ENCODE data around the gene VSTM4. TPM values are rescaled to one million over a fixed set of nuclear protein-coding genes. Genes with fewer than 3 reads are reported as not detected.

Gene VSTM4
- total and polyA plus RNA-seq, 2 of the 4 experiments (the other 2 are of a cell fraction), result 2.4 to 2.9 TPM

DNA sequence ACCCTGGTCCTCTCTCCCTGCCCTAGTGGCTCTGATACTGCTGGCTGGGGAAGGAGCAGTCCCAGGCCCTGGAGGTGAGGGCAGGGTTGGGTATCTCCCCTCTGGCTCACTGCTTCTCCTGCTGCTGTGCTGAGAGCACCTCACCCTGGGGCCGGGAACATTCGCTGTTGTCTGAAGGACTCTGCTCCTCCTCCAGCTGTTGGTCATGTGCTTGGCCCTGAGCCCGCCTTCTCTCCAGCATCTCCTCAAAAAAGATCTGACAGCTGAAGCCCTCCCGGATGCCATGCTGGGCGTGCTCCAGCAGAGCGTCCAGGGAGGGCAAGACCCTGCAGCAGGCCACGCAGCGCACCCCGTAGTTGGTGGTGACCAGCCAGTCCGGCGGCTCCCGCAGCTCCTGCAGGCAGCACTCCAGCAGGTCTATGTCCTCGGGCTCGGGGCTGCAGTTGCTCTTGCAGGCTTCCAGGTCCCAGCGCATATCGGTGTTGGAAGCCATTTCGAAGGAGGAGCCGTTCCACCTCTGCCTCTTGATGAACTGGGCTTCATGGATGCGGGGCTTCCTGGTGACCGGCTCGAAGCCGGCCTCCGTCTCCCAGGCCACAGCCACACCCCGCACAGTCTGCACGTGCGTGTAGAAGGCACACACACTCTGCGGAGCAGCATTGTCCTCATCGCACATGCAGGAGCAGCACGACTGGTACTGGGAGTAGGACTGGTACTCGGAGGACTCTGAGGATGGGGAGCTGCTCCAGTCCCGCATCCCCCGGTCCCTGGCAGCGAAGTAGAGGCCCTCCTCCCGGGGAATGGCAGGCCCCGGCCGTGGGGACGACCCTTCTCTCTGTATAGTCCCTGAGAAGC, 16.4 kb upstream of the VSTM4 start:
- H3K9me3 ChIP-seq (ENCODE audit: control insufficient read depth, insufficient read depth, low read length), result no peaks in the 10 kb centered on the region
- H3K18ac ChIP-seq (ENCODE audit: low read depth, low read length), result no peak overlapping the region
- H2AK5ac ChIP-seq (ENCODE audit: low read depth, low read length), result no peak overlapping the region
- H3K36me3 ChIP-seq (ENCODE audit: control insufficient read depth, insufficient read depth, low read length), result no peaks in the 10 kb centered on the region
- H3K79me1 ChIP-seq (ENCODE audit: low read depth in 1 of 2, low read length in 2 of 2), result no peaks in the 10 kb centered on the region
- DNase-seq (no peak), ATAC-seq (ENCODE audit: low read depth) (no peak)
- peaks cover 5% of the 10 kb centered on the region for H3K4me1 ChIP-seq (ENCODE audit: control insufficient read depth, insufficient read depth, low read length)
- no peak for TF ChIP-seq MXI1 (IDR thresholded peaks at IDR 0.05; ENCODE audit: borderline replicate concordance, low read depth, low read length)
- TF ChIP-seq SMC3 (IDR thresholded peaks at IDR 0.05; ENCODE audit: low read depth, low read length), result no peak
- no peak for TF ChIP-seq POLR2A (IDR thresholded peaks at IDR 0.05; ENCODE audit: low read depth, low read length)
- TF ChIP-seq, protein P1, sequence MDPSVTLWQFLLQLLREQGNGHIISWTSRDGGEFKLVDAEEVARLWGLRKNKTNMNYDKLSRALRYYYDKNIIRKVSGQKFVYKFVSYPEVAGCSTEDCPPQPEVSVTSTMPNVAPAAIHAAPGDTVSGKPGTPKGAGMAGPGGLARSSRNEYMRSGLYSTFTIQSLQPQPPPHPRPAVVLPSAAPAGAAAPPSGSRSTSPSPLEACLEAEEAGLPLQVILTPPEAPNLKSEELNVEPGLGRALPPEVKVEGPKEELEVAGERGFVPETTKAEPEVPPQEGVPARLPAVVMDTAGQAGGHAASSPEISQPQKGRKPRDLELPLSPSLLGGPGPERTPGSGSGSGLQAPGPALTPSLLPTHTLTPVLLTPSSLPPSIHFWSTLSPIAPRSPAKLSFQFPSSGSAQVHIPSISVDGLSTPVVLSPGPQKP (IDR thresholded peaks at IDR 0.05; ENCODE audit: borderline replicate concordance, low read depth, low read length), result no peak
- TF ChIP-seq CHD1 (IDR thresholded peaks at IDR 0.05; ENCODE audit: low read depth, low read length), result no peak
- TF ChIP-seq RFX5 (IDR thresholded peaks at IDR 0.05; ENCODE audit: low read depth, low read length), result no peak
- no peak for TF ChIP-seq RAD21 (IDR thresholded peaks at IDR 0.05; ENCODE audit: low read length)
- no peak for TF ChIP-seq NFE2L2 (IDR thresholded peaks at IDR 0.05; ENCODE audit: low read depth, low read length)
- no peak for TF ChIP-seq BHLHE40 (IDR thresholded peaks at IDR 0.05; ENCODE audit: low read depth, low read length)
- TF ChIP-seq, protein P2, sequence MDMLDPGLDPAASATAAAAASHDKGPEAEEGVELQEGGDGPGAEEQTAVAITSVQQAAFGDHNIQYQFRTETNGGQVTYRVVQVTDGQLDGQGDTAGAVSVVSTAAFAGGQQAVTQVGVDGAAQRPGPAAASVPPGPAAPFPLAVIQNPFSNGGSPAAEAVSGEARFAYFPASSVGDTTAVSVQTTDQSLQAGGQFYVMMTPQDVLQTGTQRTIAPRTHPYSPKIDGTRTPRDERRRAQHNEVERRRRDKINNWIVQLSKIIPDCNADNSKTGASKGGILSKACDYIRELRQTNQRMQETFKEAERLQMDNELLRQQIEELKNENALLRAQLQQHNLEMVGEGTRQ (IDR thresholded peaks at IDR 0.05; ENCODE audit: low read depth, low read length), result no peak
- TF ChIP-seq MAZ (IDR thresholded peaks at IDR 0.05; ENCODE audit: borderline replicate concordance, low read depth, low read length), result no peak
- TF ChIP-seq CEBPB (IDR thresholded peaks at IDR 0.05; ENCODE audit: low read depth, low read length), result no peak
- TF ChIP-seq, protein P3, sequence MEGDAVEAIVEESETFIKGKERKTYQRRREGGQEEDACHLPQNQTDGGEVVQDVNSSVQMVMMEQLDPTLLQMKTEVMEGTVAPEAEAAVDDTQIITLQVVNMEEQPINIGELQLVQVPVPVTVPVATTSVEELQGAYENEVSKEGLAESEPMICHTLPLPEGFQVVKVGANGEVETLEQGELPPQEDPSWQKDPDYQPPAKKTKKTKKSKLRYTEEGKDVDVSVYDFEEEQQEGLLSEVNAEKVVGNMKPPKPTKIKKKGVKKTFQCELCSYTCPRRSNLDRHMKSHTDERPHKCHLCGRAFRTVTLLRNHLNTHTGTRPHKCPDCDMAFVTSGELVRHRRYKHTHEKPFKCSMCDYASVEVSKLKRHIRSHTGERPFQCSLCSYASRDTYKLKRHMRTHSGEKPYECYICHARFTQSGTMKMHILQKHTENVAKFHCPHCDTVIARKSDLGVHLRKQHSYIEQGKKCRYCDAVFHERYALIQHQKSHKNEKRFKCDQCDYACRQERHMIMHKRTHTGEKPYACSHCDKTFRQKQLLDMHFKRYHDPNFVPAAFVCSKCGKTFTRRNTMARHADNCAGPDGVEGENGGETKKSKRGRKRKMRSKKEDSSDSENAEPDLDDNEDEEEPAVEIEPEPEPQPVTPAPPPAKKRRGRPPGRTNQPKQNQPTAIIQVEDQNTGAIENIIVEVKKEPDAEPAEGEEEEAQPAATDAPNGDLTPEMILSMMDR (conservative IDR thresholded peaks at IDR 0.05; ENCODE audit: low read depth, low read length), result no peak
- TF ChIP-seq MAFK (IDR thresholded peaks at IDR 0.05; ENCODE audit: low read depth, low read length), result no peak
- no peaks in the 10 kb centered on the region for H3K9me1 ChIP-seq (ENCODE audit: insufficient read depth, low read length)
- intact Hi-C loops (cut with micrococcal nuclease), result no loop called here
- H3K4ac ChIP-seq (ENCODE audit: low read depth, low read length), result no peak overlapping the region
- no peak overlapping the region for H3K27ac ChIP-seq (ENCODE audit: insufficient read depth, low read length)
- H2BK5ac ChIP-seq (ENCODE audit: low read depth, low read length, poor library complexity, severe bottlenecking), result no peak overlapping the region
- no peak overlapping the region for H4K5ac ChIP-seq (ENCODE audit: low read depth, low read length)
- H4K91ac ChIP-seq (ENCODE audit: insufficient read depth, low read depth, low read length), result no peak overlapping the region
- no peak overlapping the region for H2AK9ac ChIP-seq (replicated peaks; ENCODE audit: low read depth, low read length, poor library complexity)
- H3K9ac ChIP-seq (ENCODE audit: low read depth, low read length), result no peak overlapping the region
- no peak overlapping the region for H2BK15ac ChIP-seq (ENCODE audit: low read depth, low read length)
- no peak overlapping the region for H3K56ac ChIP-seq (ENCODE audit: extremely low read depth, insufficient read depth, low read length)
- no peak overlapping the region for H3K23ac ChIP-seq (ENCODE audit: low read depth, low read length)
- dilution Hi-C loops (cut with HindIII; ENCODE audit: low sequenced_read_pairs, unreplicated experiment), result no loop called here
- no peak overlapping the region for H3K4me3 ChIP-seq (ENCODE audit: insufficient read depth, low read depth, low read length)
- CTCF ChIA-PET, result no interaction called here
- no peaks in the 10 kb centered on the region for H4K20me1 ChIP-seq (ENCODE audit: insufficient read depth, low read length)
- H2BK120ac ChIP-seq (ENCODE audit: low read depth, low read length), result no peak overlapping the region
- no peak overlapping the region for H2BK20ac ChIP-seq (ENCODE audit: low read depth, low read length)
- H4K8ac ChIP-seq (ENCODE audit: low read depth in 2 of 2, low read length in 2 of 2), result no peak overlapping the region
- H2AFZ ChIP-seq (replicated peaks; ENCODE audit: low read length, poor library complexity), result peak overlapping the region; percentile 59
- no peak overlapping the region for H3K14ac ChIP-seq (replicated peaks; ENCODE audit: low read depth, low read length)
- in situ Hi-C loops (cut with MboI; ENCODE audit: low sequenced_read_pairs), result no loop called here
- 86% methylated on average over 28 of the region's 37 CpGs; no CpG with 5 or more reads in 1 of the 2 experiments for WGBS, 2 experiments (ENCODE audit: extremely low coverage in 2 of 2, insufficient read length in 1 of 2)
- H3K4me2 ChIP-seq (ENCODE audit: low read depth, low read length), result no peak overlapping the region
- no TSS peak for BruUV-seq (replicated peaks)
- POLR2A ChIA-PET (ENCODE audit: unreplicated experiment), result no interaction called here
- H3K27me3 ChIP-seq (ENCODE audit: control insufficient read depth, insufficient read depth, low read length), result peaks cover 41% of the 10 kb centered on the region
